ENCODE data around the gene METRN.

METRN gene

DNA sequence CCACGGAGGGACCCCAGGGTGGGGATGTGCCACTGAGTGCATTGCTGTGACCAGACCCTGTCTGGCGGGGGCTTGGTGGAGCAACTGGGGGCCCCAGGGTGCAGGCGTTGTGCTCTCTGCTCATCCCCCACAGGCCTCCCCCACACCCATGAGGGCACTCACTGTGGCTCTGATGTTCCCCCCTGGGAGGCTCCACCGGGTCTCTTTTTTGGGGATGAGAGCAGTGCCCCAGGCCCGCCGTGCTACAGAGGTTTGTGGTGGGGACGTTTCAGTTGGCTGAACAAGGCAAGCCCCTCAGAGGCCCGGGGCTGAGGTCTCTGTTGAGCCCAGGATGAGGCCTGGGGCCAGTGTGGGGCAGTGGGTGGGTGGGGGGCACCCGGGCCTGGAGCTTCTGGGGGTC, 8.8 kb downstream of the METRN start:
- no peak for DNase-seq (ENCODE audit: low read depth in 2 of 2)

- DNase-seq (ENCODE audit: low read depth in 2 of 2), result no peak
Measured at GRCh38 chr16:724188-725040, 9.5 kb downstream of the METRN start.

DNA sequence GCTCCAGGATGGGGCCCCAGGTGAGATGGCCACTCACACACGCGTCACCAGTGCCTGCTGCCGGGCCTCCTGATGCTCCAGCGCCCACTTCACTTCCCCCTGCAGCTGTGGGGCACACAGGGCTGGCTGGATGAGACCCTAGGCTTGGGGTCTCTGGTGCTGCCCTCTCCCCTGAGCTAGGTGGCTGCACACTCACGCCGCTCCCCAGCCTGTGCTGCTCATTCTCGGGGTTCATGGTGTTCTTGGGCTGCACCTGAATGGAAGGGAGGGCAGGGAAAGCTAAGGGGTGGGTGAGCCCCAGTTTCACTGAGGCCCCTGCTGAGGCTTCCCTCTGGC, 10.1 kb downstream of the METRN start:
- DNase-seq (ENCODE audit: low read depth in 2 of 2), result no peak

DNA sequence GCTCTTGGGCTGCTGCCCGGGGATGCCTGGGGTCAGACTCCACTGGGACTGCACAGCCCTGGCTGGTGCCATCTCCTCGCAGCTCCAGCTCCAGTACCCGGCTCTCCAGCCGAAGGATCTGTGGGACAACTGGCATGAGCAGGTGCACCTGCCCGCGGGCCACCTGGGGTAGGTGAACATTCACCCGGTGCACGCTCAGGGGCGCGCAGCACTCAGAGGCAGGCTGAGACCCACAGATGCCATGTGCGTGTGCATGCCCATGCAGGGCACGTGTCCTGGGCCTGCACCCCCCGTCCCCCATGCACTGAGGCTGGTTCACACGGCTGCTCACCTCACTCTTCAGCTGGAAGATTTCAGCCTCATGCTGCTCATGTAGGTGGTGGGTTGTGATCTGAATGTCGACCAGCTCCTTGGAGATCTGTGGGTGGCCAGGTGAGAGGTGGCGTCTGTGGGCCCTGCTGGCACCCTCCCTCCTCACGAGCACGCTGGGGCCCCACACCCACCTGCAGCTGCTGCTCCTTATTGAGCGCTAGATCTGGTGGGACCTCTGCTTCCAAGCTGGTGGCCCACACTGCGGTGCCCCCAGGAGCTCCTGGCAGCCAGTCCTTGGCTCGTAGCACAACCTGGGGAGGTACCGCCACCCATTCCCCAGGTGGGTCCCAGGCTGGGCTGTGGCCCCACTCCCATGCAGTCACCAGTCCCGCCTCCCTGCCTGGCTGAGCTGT, 10.7 kb downstream of the METRN start:
- DNase-seq (ENCODE audit: low read depth in 2 of 2), result no peak

DNA sequence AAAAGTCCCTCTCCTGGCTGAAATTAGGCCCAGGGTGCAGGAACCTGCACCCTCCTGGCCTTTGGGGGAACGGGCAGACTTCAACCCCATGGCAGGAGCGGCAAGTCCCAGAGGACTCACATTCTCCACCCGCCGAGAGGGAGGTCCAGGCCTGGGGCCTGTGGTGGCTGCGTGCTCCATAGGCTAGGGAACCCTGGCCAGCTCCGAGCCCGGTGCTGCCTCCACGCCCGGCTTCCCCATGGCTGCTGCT, 11.2 kb downstream of the METRN start:
- no peak for DNase-seq (ENCODE audit: low read depth in 2 of 2)

DNA sequence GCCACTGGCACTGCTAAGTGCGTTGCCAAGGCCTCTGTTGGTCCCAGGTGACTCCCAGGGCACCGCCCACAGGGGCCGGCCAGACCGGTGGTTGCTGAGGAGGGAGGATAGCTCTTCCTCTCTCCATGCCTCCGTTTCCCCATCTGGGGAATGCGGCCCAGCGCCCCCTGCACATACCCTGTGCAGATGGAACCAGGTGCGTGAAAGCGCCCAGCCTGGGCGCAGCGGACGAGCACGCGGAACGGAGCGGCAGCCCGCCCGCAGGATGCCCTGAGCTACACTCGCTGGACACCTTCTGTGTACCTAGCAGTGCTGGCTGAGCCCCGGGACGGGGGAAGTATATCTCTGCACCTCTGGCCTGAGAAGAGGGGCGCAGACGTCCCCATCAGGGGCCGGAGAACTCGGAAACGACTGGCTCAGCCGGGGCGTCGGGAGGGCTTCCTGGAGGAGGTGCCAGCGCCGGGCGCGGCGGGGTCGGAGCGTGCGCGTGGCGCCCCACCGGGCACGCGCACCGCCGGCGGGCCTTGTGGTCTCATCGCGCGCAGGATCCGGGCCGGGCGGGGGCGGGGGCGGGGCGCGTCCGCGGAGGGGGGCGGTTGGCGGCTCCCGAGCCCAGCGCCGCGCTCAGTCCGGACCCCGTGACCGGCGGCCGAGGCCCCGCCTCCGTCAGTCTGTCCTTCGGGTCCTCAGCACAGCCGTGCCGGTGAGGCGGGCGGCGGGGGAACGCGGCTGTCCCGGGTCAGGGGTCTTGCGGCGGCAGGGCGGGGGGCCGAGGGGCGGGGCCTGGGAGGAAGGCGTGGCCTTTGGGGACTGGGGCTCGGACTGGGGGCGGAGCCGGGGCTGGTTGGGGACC, 11.7 kb downstream of the METRN start, which contains the start of the genes CCDC78 and HAGHL:
Gene CCDC78 (minus strand): TSS at position 6 of the 853 bp plus-strand sequence. CDS start 76 bp downstream, outside the sequence.
Gene HAGHL (plus strand): TSS at position 669 of the 853 bp plus-strand sequence. CDS start 404 bp downstream, outside the sequence.
- DNase-seq (ENCODE audit: low read depth in 2 of 2), result peak; percentile 37 to 45

GRCh38 chr16:727291-727977, 12.5 kb downstream of the METRN start:
- DNase-seq (ENCODE audit: low read depth in 2 of 2), result no peak

DNA sequence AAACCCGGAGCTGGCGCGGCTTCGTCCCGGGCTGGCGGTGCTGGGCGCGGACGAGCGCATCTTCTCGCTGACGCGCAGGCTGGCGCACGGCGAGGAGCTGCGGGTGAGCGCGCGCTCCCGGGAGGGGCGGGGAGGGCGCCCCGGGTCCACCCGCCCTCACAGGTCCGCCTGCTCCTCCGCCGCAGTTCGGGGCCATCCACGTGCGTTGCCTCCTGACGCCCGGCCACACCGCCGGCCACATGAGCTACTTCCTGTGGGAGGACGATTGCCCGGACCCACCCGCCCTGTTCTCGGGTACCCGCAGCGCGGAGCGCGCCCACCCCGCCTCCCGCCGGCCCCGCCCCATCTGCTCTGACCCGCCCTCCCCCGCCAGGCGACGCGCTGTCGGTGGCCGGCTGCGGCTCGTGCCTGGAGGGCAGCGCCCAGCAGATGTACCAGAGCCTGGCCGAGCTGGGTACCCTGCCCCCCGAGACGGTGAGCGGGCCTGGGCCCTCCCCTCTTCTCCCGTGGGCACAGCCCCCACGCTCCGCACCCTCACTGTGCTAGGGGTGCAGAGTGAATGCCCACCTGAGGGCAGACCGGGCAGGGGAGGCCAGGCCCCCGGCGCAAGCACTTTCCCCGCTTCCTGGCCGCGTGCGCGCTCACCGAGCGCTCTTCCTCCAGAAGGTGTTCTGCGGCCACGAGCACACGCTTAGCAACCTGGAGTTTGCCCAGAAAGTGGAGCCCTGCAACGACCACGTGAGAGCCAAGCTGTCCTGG, 13.4 kb downstream of the METRN start:
- DNase-seq (ENCODE audit: low read depth in 2 of 2), result peak in 1 of 2 donors; percentile 49

DNA sequence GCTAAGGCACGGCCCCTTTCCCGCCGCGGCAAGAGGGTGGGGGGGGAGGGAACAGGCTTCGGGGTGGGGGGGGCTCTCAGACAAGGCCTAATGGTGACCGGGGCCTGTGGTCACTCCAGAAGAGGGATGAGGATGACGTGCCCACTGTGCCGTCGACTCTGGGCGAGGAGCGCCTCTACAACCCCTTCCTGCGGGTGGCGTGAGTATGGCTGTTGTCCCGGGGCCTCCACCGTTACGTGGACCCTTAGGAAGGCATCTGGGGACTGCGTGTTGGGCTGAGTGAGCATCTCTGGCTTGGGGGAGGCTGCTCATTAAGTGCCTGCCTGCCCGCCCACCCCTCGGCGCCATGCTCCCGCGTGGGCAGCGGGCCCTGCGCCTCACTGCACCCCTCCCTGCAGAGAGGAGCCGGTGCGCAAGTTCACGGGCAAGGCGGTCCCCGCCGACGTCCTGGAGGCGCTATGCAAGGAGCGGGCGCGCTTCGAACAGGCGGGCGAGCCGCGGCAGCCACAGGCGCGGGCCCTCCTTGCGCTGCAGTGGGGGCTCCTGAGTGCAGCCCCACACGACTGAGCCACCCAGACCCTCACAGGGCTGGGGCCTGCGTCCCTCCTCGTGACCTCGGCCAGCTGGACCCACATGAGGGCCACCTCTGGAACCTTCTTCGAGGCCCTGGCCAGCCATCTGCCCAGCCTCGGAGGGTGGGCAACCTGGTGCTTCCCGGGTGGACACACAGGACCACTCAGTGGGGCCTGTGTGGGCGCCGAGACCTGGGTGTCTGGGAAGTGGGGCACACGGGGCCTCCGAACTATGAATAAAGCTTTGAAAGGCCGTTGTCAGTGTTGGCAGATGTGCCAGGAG, 14.2 kb downstream of the METRN start:
- no peak for DNase-seq (ENCODE audit: low read depth in 2 of 2)

- DNase-seq (ENCODE audit: low read depth in 2 of 2), result no peak
Measured at GRCh38 chr16:729768-730665, 15.1 kb downstream of the METRN start.

DNA sequence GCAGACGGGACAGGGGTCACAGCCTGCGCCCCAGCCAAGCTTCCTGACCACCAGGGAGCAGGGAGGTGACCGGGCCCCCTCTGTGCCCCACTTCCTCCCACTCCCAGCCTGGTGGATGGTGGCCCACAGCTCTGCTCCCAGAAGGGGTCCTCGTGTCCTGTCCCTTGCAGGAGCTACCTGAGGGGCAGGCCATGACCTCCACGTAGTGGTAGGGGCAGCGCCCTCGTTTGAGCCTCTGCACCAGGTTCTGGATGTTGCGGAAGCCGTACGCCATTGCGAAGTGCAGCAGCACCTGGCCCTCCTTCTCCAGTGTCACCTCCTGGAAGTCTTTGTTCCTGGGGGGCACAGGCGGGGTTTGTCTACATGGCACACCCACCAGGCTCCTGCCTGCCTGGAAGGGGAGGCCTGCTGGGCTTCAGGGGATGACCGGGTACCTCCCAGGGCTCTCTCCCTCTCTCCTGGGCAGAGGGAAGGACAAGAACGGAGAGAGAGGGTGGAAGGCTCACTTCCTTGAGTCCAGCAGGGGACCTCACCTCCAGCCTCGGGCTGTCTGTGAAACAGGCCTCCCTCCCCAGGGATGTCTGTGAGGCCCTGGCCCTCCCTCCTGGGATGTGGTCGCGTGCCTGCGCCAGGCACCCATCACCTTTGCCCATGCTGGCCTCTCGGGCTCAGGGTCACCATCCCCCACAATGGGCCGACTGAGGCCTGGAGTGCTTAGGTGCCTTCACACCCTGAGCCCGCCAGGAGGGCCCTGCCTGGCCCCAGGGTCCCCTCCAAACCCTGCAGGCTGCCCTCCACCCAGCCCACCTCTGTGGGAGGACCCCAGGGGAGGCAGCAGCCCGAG, 16.0 kb downstream of the METRN start:
- no peak for DNase-seq (ENCODE audit: low read depth in 2 of 2)

- DNase-seq (ENCODE audit: low read depth in 2 of 2), result no peak
Measured at GRCh38 chr16:732332-732731, 17.4 kb downstream of the METRN start.

DNA sequence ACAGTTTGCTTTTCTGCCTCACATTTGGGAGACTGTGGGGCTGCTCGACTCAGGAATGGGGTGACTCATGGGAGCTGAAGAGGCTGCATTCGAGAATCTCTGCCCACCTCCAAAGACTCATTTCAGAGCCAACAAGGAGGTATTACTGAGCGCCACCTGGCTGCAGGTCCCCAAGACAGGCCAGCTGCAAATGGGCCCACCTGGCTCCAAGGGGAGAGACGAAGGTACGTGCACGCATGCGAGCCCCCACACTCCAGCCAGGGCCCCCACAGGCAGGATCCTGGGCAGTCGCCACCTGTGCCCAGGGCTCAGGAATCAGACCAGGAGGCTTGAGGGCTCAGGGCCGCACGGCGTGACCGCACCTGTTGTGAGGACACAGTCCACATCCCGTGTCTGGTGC, 18.0 kb downstream of the METRN start:
- DNase-seq (ENCODE audit: low read depth in 2 of 2), result no peak

- no peak for DNase-seq (ENCODE audit: low read depth in 2 of 2)
Measured at GRCh38 chr16:733382-734207, 18.7 kb downstream of the METRN start.

DNA sequence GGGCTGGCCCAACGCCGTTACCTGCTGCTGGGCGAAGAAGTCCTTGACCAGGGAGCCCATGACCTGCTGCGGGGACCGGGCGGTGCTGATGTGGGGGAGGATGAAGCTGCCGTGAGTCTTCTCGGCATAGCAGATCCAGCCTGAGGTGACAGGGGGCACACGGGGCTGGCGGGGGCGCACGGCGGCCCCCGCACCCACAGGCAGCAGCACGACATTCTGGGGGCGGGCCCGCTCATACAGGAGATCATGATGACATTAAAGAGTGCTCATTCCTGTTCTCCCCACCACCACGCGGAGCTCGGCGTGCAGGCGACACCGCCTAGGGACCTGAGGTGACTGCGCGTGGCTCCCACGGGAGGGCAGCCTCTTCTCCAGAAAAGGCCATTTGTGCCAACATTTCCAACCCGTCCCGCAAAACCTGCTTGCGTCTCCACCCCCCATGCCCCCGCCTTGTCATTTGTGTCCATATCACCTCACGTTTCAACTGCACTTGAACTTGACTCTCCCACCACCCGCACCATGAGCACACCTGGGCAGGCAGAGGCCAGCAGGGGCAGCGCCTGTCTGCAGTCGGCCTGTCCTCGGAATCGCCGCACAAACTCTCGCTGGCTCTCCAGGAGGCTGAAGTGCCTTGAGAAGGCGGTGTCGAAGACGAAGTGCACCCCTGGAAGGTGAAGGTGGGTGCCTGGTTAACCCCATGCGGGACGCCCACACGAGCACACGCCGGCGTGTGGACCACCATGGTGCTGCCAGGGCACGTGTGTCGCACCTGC, 19.5 kb downstream of the METRN start:
- DNase-seq (ENCODE audit: low read depth in 2 of 2), result no peak

All from stimulated activated CD8-positive, alpha-beta memory T cell treated with anti-CD3 and anti-CD28 coated beads, Interleukin-15, amount 100 ng/mL, for 4 hours (primary cell).